Activated naive CD8-positive, alpha-beta T cell (primary cell): Measurements from ENCODE around the gene BRAT1.

Experiments
- H3K27ac Mint-ChIP-seq: one replicate; pipeline ENCODE4 v1.8.0; 2021; ENCODE audit warnings: mixed read lengths
- H3K27me3 Mint-ChIP-seq: one replicate; pipeline ENCODE4 v1.8.0; 2021; ENCODE audit warnings: mixed read lengths
- H3K36me3 Mint-ChIP-seq: one replicate; pipeline ENCODE4 v1.8.0; 2021; ENCODE audit warnings: mixed read lengths
- H3K4me1 Mint-ChIP-seq: one replicate; pipeline ENCODE4 v1.8.0; 2021; ENCODE audit warnings: low read depth, mixed read lengths
- H3K4me3 Mint-ChIP-seq: one replicate; pipeline ENCODE4 v1.8.0; 2021; ENCODE audit warnings: mild to moderate bottlenecking, mixed read lengths
- H3K9me3 Mint-ChIP-seq: one replicate; pipeline ENCODE4 v1.8.0; 2021; ENCODE audit warnings: low read depth, mixed read lengths

The BRAT1 gene

DNA sequence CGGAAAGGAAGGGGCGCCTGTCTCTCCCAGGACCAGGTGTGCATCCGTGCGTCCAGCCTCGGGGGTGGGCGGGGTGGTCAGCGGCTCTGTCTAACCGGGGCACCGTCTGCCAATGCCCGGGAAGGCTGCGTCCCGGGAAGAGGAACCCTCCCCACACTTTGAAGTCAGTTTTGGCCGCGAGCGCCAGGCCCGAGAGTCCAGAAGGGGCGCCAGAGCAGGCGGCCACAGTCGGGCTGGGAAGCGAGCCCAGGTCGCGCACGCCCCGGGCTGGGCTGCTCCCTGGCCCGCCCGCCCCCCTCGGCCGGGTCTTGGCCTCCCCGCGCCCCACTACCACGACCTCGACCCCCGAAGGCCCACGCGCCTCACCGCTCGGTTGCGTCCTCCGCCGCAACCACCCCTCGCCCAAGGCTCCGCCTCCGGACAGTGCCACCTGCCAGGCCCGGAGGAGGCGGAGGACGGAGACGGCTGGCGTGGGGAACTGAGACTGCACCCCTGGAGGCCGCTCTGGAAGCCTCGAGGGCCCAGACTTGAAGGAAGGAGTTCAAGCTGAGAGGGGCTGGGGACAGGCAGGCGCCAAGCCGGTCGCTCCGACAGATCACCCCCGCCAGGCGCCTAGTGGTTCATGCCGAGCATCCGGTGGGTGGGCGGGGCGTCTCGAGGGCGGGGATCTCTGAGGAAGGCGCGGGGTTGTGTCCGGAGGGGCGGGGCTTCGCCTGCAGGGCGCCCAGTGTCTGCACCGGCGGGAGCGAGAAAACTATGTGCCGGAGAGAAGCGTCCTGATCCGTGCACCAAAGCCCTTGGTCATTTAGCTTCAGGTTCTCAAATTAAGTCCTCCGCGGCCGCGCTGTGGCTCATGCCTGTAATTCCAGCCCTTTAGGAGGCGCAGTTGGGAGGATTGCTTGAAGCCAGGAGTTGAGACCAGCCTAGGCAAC lies at the start of gene BRAT1:
Gene BRAT1, minus strand, starts transcription at position 404 of the 932 bp plus-strand sequence. CDS start 1,093 bp downstream, outside the sequence.
- H3K27ac Mint-ChIP-seq: peak within 1 kb of the TSS; percentile 90
- H3K36me3 Mint-ChIP-seq: peaks cover 4% of the 10 kb centered on the region
- no peaks in the 10 kb centered on the region for H3K9me3 Mint-ChIP-seq
- peak within 1 kb of the TSS; percentile 90 for H3K4me3 Mint-ChIP-seq
- peaks cover 30% of the 10 kb centered on the region for H3K4me1 Mint-ChIP-seq
- no peaks in the 10 kb centered on the region for H3K27me3 Mint-ChIP-seq

DNA sequence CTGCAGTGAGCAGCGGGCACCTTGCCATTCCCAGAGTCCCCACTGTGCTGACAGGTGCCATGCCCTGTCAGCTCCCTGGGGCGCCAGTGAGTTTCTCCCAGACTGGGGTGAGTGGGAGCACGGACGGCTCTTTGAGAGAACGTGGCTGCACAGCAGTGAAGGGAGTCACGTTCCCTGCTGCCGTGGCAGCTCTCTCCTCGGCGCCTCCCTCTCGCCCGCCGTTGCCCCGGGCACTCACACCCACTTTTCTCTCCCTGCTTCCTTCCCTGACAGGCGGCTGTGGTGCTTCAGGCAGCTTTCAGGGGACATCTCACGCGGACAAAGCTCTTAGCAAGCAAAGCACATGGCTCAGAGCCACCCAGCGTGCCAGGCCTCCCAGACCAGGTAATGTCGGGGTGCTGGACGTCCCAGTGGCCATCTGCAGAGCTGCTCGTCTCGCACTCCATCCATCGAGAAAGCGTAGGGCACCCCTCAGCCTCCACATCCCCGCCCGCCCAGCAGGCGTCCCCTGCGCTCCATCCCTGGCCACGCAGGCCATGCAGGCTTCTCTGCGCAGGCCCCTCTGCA lies 49.4 kb upstream of the BRAT1 start:
- H3K36me3 Mint-ChIP-seq: peaks cover 2% of the 10 kb centered on the region

DNA sequence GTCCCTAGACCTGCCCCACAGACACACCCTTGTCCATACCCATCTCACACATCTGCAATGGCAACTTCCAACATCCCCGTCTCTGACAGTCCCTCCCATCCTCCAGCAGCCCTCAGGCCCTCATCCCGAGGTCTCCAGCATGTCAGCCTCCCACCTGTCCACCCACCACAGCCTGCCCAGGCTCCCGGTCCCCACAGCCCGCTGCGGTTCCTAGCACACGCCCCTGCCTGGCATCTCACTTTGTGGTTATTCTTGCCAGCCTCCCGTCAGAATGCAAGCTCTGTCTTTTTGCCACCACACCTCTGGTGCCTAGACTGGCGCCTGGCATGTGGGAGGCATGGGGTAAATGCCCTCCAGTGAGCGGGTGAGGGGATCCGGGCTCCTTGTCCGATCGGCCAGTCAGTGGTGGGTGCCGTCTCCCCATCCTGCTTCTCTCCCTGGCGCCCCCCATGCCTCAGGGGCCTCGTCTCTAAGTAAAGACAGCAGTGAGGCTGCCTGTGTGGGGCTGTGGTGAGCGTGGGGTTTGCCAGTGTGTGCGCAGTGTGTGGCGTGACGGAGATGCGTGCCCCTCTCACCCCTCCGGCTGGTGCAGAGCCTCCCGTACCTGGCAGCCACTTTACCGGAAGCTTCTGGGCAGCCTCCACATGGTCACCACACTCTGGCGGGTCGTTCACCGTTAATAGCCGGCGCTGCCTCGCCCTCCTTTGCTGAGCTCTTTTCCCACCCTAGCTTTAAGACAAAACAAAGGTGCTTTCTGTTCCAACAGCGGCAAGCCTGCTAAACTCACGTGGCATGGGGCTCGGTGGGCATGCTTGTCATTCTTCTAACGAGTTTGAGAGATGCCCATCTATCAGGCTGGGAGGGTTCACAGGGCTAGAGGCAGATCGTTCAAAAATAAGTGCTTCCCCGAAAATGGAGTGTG lies 48.0 kb upstream of the BRAT1 start:
- Mint-ChIP-seq H3K9me3 (no peaks in the 10 kb centered on the region), H3K4me1 (peaks cover 3% of the 10 kb centered on the region), H3K27me3 (no peaks in the 10 kb centered on the region), H3K36me3 (peaks cover 2% of the 10 kb centered on the region), H3K27ac (no peak overlapping the region), H3K4me3 (no peak overlapping the region)

More for the DNA sequence above, 49.4 kb upstream of the BRAT1 start:
- Mint-ChIP-seq H3K27ac (no peak overlapping the region), H3K27me3 (no peaks in the 10 kb centered on the region), H3K9me3 (no peaks in the 10 kb centered on the region), H3K4me1 (peaks cover 7% of the 10 kb centered on the region), H3K4me3 (no peak overlapping the region)

DNA sequence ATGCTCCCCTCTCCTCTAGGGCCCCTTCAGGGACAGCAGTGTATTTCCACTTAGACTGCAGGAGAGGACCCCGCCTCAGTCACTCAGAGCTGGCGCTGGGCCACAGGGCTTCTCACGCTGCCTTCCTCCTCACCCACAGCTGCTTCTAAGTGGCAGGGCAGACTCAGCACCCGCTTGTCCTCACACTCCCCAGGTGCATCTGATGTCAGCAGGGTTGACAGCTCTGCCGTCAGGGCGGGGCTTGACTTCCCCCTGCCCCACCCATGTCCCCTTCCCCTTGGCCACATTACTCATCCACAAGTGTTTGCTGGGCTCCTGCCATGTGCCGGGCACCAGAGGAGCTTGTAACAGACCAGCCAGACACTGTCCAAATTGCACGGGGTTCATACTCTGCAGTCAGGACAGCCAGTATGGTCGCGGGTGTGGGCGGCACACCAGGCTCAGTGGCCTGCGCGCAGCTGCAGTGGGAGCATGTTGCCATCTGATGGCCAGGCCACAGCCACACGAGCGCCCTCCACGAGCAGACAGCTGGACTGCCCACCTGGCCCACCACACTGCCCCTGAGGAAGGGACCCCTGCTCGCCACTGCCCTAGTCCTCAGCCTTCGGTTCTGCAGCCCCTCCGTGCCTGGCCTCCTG lies 47.2 kb upstream of the BRAT1 start:
- Mint-ChIP-seq H3K4me1 (no peaks in the 10 kb centered on the region), H3K27ac (no peak overlapping the region), H3K36me3 (peaks cover 2% of the 10 kb centered on the region), H3K9me3 (no peaks in the 10 kb centered on the region), H3K4me3 (no peak overlapping the region), H3K27me3 (no peaks in the 10 kb centered on the region)

DNA sequence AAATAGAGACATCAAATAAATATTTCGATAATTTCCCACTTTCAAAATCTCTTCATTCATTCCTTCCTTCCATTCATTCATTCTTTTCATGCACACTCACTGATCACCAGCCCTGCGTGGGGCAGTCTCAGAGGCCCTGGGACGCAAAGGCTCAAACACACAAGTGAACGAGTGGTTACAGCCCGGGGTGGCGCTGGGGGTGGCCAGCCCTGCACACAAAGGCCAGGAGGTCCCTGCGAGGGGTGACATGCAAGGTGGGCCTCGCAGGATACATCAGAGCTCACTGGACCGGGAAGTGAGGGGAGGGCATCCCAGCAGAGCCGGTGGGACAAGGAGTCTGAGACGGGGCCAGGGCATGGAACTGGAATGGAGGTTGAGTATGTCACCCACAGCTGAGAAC lies 46.6 kb upstream of the BRAT1 start:
- H3K4me3 Mint-ChIP-seq: no peak overlapping the region
- no peak overlapping the region for H3K27ac Mint-ChIP-seq
- no peaks in the 10 kb centered on the region for H3K4me1 Mint-ChIP-seq
- H3K9me3 Mint-ChIP-seq: no peaks in the 10 kb centered on the region
- peaks cover 2% of the 10 kb centered on the region for H3K36me3 Mint-ChIP-seq
- H3K27me3 Mint-ChIP-seq: no peaks in the 10 kb centered on the region

DNA sequence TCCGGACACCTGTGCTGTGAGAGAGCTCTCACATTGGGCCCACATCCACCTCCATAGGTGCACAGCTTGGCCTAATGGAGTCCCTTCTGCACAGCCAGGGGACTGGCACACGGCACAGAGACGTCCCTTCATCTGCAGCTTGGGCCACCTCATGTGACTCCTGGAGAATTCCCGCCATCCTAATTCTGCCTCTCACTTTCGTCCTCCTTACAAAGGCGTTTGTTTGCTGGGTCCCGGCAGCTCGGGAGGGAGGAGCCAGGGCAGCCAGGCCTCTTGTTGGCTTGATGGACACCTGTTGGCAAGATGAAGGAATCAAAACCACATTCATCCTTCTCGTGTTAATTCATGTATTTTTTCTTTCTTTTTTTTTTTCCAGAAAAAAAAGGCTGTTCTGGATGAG lies 45.7 kb upstream of the BRAT1 start:
- no peaks in the 10 kb centered on the region for H3K4me1 Mint-ChIP-seq
- no peak overlapping the region for H3K4me3 Mint-ChIP-seq
- no peaks in the 10 kb centered on the region for H3K9me3 Mint-ChIP-seq
- no peak overlapping the region for H3K27ac Mint-ChIP-seq
- H3K36me3 Mint-ChIP-seq: peaks cover 5% of the 10 kb centered on the region
- no peaks in the 10 kb centered on the region for H3K27me3 Mint-ChIP-seq

DNA sequence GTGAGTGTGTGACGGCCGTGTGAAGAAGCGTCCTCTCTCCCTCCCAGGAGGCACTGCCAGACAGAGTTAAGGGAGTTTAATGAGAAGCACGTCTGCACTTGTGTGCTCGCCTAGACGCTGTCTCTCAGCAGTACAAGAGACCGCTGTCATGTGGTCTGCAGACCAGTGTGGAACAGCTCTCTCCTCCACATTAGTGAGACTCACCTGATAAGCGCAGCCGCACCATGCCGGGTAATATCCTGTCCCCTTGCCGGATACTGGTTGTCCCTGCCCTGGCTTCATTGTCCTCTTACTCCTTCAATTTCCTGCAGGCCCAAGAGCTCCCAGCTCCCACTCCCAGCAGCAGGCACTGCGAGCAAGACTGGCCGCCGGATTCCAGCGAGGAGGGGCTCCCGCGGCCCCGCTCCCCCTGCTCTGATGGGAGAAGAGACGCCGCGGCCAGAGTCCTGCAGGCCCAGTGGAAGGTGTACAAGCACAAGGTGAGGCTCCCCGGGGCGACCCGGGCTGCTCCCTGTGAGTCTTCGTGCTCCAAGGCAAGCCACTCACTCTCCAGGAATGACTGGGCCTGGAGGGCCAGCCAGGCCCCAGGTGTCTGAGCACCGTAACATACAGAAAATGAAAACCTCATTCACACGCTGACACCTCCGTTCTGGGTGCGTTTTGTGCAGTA lies 43.0 kb upstream of the BRAT1 start:
- Mint-ChIP-seq H3K4me3 (no peak overlapping the region), H3K36me3 (peaks cover 5% of the 10 kb centered on the region), H3K27me3 (no peaks in the 10 kb centered on the region), H3K27ac (no peak overlapping the region), H3K9me3 (no peaks in the 10 kb centered on the region), H3K4me1 (no peaks in the 10 kb centered on the region)

DNA sequence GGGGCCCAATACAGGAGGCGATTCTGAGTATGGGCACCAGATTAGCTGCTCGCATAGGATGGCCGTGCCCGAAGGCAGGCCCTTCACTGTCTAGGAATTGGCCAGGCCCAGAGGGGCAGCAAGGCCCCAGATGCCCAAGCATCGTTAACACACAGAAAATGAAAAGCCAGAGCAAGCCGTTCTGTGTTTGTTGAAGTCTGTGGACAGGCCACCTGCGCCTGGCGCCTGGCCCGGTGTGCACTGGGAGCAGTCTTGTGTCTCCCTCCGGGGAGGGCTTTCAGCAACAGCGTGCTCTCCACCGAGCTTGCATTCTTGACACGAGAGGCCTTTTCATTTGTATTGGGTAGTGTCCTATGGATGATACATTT lies 41.9 kb upstream of the BRAT1 start:
- Mint-ChIP-seq H3K36me3 (peaks cover 8% of the 10 kb centered on the region), H3K27ac (no peak overlapping the region), H3K27me3 (no peaks in the 10 kb centered on the region), H3K9me3 (no peaks in the 10 kb centered on the region), H3K4me1 (no peaks in the 10 kb centered on the region), H3K4me3 (no peak overlapping the region)

DNA sequence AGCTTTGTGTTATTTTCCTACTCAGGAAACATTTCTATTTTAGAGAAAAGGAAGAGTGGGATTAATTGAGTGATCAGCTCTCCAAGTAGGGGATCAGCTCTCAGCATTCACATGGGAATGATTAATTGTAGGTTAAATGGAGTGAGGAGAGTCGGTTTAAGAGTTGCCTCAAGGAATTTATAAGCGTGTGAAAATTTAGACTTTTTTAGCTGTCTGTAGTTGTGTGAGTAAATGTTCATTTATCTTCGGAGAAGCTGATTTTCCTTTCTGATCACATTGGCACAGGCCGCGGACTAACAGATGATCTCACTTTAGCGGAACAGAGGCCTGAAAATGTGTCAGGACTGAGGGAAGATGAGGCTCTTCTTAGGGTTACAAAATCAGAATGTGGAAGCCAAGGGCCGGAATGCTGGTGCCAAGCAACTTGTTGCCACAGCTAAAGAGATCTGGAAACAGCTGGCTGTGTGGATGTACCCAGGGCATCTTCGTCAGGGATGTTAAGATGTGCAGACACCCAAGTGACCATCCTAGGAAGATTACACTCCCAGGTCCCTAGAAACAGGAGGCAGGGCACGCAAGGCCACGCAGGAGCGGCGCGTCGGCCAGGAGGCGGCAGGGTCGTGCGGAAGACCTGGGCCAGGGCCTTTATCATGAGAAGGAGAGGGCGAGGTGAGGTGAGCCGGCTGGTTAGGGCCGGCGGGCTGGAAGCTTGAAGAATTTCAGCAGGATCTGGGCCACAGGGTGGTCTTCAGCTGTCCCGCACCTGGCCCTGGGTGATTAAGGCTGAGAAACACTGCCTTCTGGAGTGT lies 41.3 kb upstream of the BRAT1 start:
- no peak overlapping the region for H3K4me3 Mint-ChIP-seq
- no peak overlapping the region for H3K27ac Mint-ChIP-seq
- H3K27me3 Mint-ChIP-seq: no peaks in the 10 kb centered on the region
- peaks cover 10% of the 10 kb centered on the region for H3K36me3 Mint-ChIP-seq
- no peaks in the 10 kb centered on the region for H3K4me1 Mint-ChIP-seq
- no peaks in the 10 kb centered on the region for H3K9me3 Mint-ChIP-seq

DNA sequence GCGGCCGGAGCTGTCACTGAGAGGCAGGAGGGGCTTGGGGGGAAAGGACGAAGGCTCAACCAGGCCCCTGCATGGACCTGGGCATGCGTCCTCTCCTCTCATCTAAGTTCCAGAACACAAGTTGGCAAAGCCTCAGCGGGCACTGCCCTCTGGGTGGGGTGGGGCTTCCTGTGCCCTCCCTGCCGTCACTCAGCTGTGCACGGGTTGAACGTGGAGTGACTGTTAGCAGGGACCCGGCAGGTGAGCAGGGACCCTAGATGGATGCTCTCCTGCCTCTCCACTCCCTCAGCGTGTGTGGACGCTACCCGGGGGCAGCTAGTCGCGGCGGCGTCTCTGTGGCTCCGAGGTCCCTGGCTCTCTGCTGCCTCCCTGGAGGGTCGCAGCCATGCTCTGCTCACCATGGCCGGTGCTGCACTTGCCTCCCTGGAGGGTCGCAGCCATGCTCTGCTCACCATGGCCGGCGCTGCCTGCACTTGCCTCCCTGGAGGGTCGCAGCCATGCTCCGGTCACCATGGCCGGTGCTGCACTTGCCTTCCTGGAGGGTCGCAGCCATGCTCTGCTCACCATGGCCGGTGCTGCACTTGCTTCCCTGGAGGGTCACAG lies 40.0 kb upstream of the BRAT1 start:
- Mint-ChIP-seq H3K27ac (no peak overlapping the region), H3K4me3 (no peak overlapping the region), H3K27me3 (no peaks in the 10 kb centered on the region), H3K36me3 (peaks cover 11% of the 10 kb centered on the region), H3K9me3 (no peaks in the 10 kb centered on the region), H3K4me1 (no peaks in the 10 kb centered on the region)

DNA sequence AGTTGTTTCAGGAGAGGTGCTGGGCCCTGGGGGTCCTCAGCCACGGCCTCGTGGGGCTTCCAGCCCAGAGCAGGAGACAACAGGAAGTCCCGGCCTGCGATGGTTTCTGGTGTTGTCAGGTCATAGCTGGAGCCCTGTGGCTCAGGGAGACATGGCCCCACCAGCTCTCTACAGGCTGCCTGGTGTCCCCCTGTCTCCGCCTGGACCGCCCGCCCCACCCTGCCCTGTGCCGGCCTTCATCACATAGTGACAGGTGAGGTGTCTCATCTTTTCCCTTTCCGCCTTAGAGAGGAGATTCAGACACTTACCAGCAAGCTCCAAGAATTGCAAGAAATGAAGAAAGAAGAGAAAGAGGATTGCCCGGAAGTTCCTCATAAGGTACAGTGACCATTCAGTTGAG lies 39.3 kb upstream of the BRAT1 start:
- Mint-ChIP-seq H3K27me3 (no peaks in the 10 kb centered on the region), H3K4me1 (no peaks in the 10 kb centered on the region), H3K36me3 (peaks cover 11% of the 10 kb centered on the region), H3K4me3 (no peak overlapping the region), H3K27ac (no peak overlapping the region), H3K9me3 (no peaks in the 10 kb centered on the region)

DNA sequence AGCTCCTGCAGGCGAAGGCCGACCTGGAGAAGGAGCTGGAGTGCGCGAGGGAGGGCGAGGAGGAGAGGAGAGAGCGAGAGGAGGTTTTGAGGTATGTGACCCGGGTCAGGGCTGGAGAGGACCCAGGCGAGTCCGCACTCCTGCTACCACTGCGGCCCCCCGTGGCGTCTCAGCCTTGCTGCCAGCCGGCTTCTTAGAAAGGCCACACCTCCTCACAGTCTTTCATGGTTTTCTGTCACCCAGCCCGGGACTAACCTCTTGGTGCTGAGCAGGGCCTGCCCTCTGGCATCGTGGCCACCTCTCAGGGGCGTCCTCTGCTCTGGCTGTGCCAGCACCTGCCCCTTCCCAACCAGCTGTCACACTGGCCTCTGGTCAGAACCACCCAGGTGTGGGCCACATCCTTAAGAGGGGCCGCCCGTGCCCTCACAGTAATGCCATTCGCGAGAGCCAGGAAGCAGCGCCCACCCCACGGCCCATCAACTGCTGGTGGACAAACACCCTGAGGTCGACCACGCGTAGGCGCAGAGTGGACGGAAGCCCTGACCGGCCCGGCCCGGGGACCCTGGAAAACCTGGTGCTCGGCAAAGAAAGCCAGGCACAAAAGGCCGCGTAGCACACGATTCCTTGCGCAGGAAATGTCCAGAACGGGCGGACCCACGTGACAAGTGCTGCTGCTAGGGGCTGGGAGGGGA lies 37.9 kb upstream of the BRAT1 start:
- Mint-ChIP-seq H3K4me3 (no peak overlapping the region), H3K27me3 (no peaks in the 10 kb centered on the region), H3K4me1 (no peaks in the 10 kb centered on the region), H3K36me3 (peaks cover 11% of the 10 kb centered on the region), H3K27ac (no peak overlapping the region), H3K9me3 (no peaks in the 10 kb centered on the region)

DNA sequence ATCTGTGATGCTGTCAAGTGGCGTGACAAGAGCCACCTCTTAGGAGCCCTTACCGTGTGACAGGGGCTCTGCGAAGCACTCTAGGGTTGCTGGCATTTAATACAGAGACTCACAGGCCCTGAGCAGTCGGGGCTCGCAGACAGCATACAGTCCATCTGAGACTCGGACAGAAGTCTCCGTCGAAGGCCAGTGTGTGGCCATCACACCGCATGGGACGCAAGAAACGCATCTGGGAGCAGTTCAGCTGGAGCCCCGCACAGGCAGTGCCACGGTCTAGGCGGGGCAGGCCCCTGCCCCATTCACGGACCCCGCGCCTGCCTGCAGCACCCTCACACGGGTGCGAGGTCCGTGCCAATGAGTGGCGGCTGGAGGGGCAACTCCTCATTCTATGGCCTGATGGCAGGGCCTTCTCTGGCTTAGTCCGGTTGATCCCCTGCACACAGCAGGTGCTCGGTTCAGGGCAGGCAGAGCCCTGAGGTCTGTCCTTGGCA lies 37.1 kb upstream of the BRAT1 start:
- no peaks in the 10 kb centered on the region for H3K9me3 Mint-ChIP-seq
- no peaks in the 10 kb centered on the region for H3K27me3 Mint-ChIP-seq
- H3K27ac Mint-ChIP-seq: no peak overlapping the region

More for the DNA sequence above, 37.1 kb upstream of the BRAT1 start:
- no peak overlapping the region for H3K4me3 Mint-ChIP-seq
- H3K4me1 Mint-ChIP-seq: no peaks in the 10 kb centered on the region
- peaks cover 11% of the 10 kb centered on the region for H3K36me3 Mint-ChIP-seq
